Measurements from ENCODE around the gene MICAL2.
A peak's percentile ranks its signal among the peaks of the same experiment; 100 is the strongest.

MICAL2 gene

DNA sequence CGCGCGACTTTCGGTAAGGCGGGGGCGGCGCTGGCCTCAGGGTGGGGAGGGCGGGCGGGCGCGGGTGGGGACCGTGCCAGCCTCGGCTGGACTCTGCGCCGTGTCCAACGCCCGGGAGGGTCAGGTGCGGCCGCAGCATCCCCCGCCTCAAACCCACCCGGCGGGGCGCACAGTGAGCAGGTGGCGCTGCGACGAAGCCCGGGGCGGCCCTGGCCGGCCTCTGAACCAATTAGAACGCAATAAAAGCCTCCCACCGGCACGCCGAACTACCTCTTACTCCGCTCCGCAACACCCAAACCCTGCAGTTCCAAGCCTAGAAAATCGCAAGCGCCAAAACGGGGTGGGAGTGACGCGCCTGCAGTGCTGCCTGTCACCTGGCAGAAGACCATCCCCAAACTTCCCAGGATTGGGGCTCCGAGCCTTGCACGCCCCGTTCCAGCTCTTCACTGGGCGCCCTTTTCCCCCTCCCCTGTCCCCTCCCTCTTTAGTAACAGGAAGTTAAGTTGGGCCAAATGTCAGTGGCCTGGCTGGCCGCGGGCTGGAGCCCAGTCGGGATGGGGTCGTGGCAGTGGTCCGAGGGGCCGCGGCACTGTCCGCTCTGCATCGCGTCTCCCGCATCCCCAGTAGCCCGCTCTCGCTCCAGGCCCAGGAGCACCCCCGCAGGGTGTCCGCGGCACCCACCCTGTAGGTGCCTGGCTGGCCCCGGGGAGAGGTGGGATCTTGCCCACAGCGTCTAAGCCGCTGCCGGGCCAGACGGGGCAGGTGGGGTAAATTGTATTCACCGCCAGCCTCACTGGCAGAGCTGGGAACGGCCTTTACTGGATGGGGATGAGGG is 541 bp downstream of the MICAL2 start:
- Histone ChIP-seq H2AFZ (ENCODE audit: low read depth, low read length) (no peak overlapping the region), H3K36me3 (replicated peaks; ENCODE audit: low read depth, low read length) (no peaks in the 10 kb centered on the region), H3K4me3 (ENCODE audit: low read length) (peak overlapping the region; percentile 74), H3K4me1 (ENCODE audit: low read length) (no peaks in the 10 kb centered on the region; the same call in 1 of the 2 replicates), H3K27ac (ENCODE audit: low read length) (no peak overlapping the region), H3K27me3 (ENCODE audit: low read depth, low read length) (no peaks in the 10 kb centered on the region), H3K79me2 (ENCODE audit: low read length) (no peaks in the 10 kb centered on the region), H3K9me3 (ENCODE audit: insufficient read depth, low read length) (no peaks in the 10 kb centered on the region), H3K9ac (ENCODE audit: low read length) (no peak overlapping the region), H4K20me1 (ENCODE audit: insufficient read depth, low read length) (no peaks in the 10 kb centered on the region), H3K4me2 (ENCODE audit: low read length) (0 out of 2 replicates have a peak overlapping the region, but pooled peaks have one; percentile 3)
- no peak for TF ChIP-seq EZH2phosphoT487 (IDR thresholded peaks at IDR 0.05; ENCODE audit: low read depth)
- TF ChIP-seq, protein P1, sequence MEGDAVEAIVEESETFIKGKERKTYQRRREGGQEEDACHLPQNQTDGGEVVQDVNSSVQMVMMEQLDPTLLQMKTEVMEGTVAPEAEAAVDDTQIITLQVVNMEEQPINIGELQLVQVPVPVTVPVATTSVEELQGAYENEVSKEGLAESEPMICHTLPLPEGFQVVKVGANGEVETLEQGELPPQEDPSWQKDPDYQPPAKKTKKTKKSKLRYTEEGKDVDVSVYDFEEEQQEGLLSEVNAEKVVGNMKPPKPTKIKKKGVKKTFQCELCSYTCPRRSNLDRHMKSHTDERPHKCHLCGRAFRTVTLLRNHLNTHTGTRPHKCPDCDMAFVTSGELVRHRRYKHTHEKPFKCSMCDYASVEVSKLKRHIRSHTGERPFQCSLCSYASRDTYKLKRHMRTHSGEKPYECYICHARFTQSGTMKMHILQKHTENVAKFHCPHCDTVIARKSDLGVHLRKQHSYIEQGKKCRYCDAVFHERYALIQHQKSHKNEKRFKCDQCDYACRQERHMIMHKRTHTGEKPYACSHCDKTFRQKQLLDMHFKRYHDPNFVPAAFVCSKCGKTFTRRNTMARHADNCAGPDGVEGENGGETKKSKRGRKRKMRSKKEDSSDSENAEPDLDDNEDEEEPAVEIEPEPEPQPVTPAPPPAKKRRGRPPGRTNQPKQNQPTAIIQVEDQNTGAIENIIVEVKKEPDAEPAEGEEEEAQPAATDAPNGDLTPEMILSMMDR (IDR thresholded peaks at IDR 0.05; ENCODE audit: low read depth, low read length) = no peak

DNA sequence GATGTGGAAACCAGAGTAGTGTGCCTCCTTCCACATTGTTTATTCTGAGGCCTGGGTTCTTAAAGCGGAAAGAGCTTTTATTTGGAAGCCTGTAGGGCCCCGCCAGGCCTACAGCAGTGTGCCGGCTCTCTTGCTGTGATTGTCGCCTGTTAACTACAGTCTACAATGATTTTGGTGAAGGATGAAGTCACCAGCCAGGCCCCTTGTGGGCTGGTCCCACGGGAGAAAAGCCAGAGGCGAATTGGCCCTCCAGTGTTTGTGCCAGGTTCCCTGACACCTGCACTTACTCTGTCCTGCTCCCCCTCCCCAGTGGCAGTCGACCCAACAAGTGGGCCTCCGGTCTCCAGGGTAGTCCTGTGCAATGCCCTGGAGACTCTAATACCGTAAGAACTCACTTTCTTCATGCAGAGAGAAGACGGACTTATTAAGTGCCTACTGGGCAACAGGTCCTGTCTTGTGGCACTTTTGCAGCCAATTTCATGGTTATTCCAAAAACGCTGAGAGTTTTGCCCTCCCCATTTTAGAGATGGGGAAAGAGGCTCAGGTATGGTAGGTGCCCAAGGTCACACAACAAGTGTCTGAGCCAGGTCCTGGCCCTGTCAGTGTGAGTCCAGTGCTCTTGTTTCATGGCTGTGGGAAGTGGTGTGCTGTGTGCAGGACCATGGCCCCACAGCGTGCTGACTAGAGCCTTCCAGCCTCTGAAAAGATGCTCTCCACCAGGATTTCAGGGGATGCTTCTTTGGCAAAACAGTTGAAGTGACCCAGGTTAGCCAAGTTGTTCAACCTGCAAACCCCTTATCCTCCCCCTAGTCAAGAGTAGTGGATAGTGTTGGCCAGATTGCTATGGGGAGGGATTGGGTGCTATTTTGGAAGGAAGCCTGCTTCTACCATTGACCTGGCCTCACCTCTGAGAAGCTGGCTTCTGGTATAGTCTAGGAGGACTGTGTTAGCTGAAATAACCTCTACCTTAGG is 1.4 kb downstream of the MICAL2 start:
- no peak overlapping the region for H3K4me3 ChIP-seq (ENCODE audit: low read length)
- no peak overlapping the region for H3K27ac ChIP-seq (ENCODE audit: low read length)

GRCh38 chr11:12112750-12113149 is 2.4 kb downstream of the MICAL2 start:
- Histone ChIP-seq H3K27ac (ENCODE audit: low read length) (no peak overlapping the region), H3K36me3 (replicated peaks; ENCODE audit: low read depth, low read length) (no peaks in the 10 kb centered on the region), H2AFZ (ENCODE audit: low read depth, low read length) (no peak overlapping the region), H3K27me3 (ENCODE audit: low read depth, low read length) (no peaks in the 10 kb centered on the region), H3K4me2 (ENCODE audit: low read length) (no peak overlapping the region), H4K20me1 (ENCODE audit: insufficient read depth, low read length) (no peaks in the 10 kb centered on the region), H3K4me3 (ENCODE audit: low read length) (no peak overlapping the region), H3K79me2 (ENCODE audit: low read length) (no peaks in the 10 kb centered on the region), H3K9me3 (ENCODE audit: insufficient read depth, low read length) (no peaks in the 10 kb centered on the region), H3K9ac (ENCODE audit: low read length) (no peak overlapping the region), H3K4me1 (ENCODE audit: low read length) (peaks cover 4% of the 10 kb centered on the region; the same call in 1 of the 2 replicates)
- TF ChIP-seq, protein P1 (IDR thresholded peaks at IDR 0.05; ENCODE audit: low read depth, low read length) = no peak
- TF ChIP-seq EZH2phosphoT487 (IDR thresholded peaks at IDR 0.05; ENCODE audit: low read depth) = no peak

More for the DNA sequence above, 1.4 kb downstream of the MICAL2 start:
- TF ChIP-seq, protein P1 (IDR thresholded peaks at IDR 0.05; ENCODE audit: low read depth, low read length) = no peak
- no peak for TF ChIP-seq EZH2phosphoT487 (IDR thresholded peaks at IDR 0.05; ENCODE audit: low read depth)
- no peaks in the 10 kb centered on the region for H3K79me2 ChIP-seq (ENCODE audit: low read length)
- H3K9ac ChIP-seq (ENCODE audit: low read length) = no peak overlapping the region
- H3K4me1 ChIP-seq (ENCODE audit: low read length) = no peaks in the 10 kb centered on the region; the same call in 1 of the 2 replicates
- no peak overlapping the region for H2AFZ ChIP-seq (ENCODE audit: low read depth, low read length)
- H3K27me3 ChIP-seq (ENCODE audit: low read depth, low read length) = no peaks in the 10 kb centered on the region
- no peaks in the 10 kb centered on the region for H3K9me3 ChIP-seq (ENCODE audit: insufficient read depth, low read length)
- H3K36me3 ChIP-seq (replicated peaks; ENCODE audit: low read depth, low read length) = no peaks in the 10 kb centered on the region
- H4K20me1 ChIP-seq (ENCODE audit: insufficient read depth, low read length) = no peaks in the 10 kb centered on the region
- no peak overlapping the region for H3K4me2 ChIP-seq (ENCODE audit: low read length)

- Histone ChIP-seq H3K27ac (ENCODE audit: low read length) (no peak overlapping the region), H3K4me1 (ENCODE audit: low read length) (peaks cover 4% of the 10 kb centered on the region; the same call in 1 of the 2 replicates), H3K9ac (ENCODE audit: low read length) (no peak overlapping the region), H2AFZ (ENCODE audit: low read depth, low read length) (no peak overlapping the region), H3K27me3 (ENCODE audit: low read depth, low read length) (no peaks in the 10 kb centered on the region), H3K4me3 (ENCODE audit: low read length) (no peak overlapping the region), H3K9me3 (ENCODE audit: insufficient read depth, low read length) (no peaks in the 10 kb centered on the region), H4K20me1 (ENCODE audit: insufficient read depth, low read length) (no peaks in the 10 kb centered on the region), H3K79me2 (ENCODE audit: low read length) (no peaks in the 10 kb centered on the region), H3K4me2 (ENCODE audit: low read length) (no peak overlapping the region), H3K36me3 (replicated peaks; ENCODE audit: low read depth, low read length) (no peaks in the 10 kb centered on the region)
- no peak for TF ChIP-seq EZH2phosphoT487 (IDR thresholded peaks at IDR 0.05; ENCODE audit: low read depth)
Observed at GRCh38 chr11:12113294-12113693, 2.9 kb downstream of the MICAL2 start.
